Ectodermal cell (in vitro differentiated cells): ENCODE measurements around the gene SYT17.

ENCODE experiments used
- H3K27ac ChIP-seq: 2 replicates; pipeline ENCODE4 v1.7.0; 2013; ENCODE audit warnings: mild to moderate bottlenecking, low read depth, low read length; ENCODE audit not compliant: insufficient read depth, poor library complexity, severe bottlenecking
- H3K27me3 ChIP-seq: 2 replicates; pipeline ENCODE4 v1.7.0; 2013; ENCODE audit warnings: mild to moderate bottlenecking, low read length; ENCODE audit not compliant: insufficient read depth, control insufficient read depth, poor library complexity, severe bottlenecking
- H3K36me3 ChIP-seq: one replicate; pipeline ENCODE4 v1.7.0; 2013; ENCODE audit warnings: low read length; ENCODE audit not compliant: control insufficient read depth, insufficient read depth
- H3K4me1 ChIP-seq: one replicate; pipeline ENCODE4 v1.7.0; 2013; ENCODE audit warnings: low read length; ENCODE audit not compliant: control insufficient read depth, insufficient read depth
- H3K4me3 ChIP-seq: 2 replicates; pipeline ENCODE4 v1.7.0; 2013; ENCODE audit warnings: low read depth, low read length, control low read depth; ENCODE audit not compliant: insufficient read depth
- H3K9me3 ChIP-seq: 2 replicates; pipeline ENCODE4 v1.7.0; 2013; ENCODE audit warnings: mild to moderate bottlenecking, low read length, moderate library complexity; ENCODE audit not compliant: control insufficient read depth
- WGBS, 2 experiments: methylation state at CpG; one replicate each; pipeline ENCODE4 v1.1.7; 2013; ENCODE audit warnings: missing lambda C conversion rate in 2 of 2; 5-methylcytosine and 5-hydroxymethylcytosine counted together

The SYT17 gene

GRCh38 chr16:19138601-19139000, 29.4 kb upstream of the SYT17 start:
- 71 to 87% methylated on average over 4 of the region's 4 CpGs for WGBS, 2 experiments
- H3K9me3 ChIP-seq: no peaks in the 10 kb centered on the region

DNA sequence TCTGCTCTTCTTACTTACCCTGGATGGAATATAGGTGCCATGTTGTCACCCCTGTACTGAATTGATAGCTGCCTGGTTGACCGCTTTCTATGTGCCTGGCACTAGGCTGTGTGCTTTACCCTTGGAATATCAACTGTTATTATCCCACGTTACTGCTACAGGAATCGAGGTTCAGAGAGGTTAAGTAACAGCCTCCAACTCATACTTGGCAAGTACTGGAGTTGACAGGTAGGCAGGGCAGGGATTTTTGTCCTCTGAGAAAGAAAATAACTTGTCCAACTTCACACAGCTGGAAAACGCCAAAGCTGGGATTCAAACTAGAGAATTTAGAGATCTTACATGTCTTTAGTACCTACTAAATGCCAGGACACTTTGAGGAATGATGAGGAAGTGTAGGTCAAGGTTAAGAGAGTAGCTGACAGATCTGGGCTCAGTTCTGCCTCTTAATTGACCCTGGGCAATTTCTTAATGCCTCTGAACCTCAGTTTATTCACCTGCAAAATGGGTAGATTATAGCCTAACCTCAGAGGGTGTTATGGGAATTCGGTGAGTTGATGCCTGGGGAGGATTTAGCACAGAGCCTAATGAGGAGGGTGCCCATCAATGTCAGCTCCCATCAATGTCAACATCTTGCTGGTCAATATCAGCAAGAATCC, 28.5 kb upstream of the SYT17 start:
- 92 to 95% methylated on average over 5 of the region's 5 CpGs for WGBS, 2 experiments
- H3K27me3 ChIP-seq: no peaks in the 10 kb centered on the region
- no peak overlapping the region for H3K4me3 ChIP-seq
- peaks cover 10% of the 10 kb centered on the region for H3K4me1 ChIP-seq
- no peaks in the 10 kb centered on the region for H3K9me3 ChIP-seq
- no peaks in the 10 kb centered on the region for H3K36me3 ChIP-seq
- no peak overlapping the region for H3K27ac ChIP-seq

More at GRCh38 chr16:19138601-19139000, 29.4 kb upstream of the SYT17 start:
- peaks cover 10% of the 10 kb centered on the region for H3K4me1 ChIP-seq
- H3K27ac ChIP-seq: no peak overlapping the region
- no peaks in the 10 kb centered on the region for H3K36me3 ChIP-seq
- H3K4me3 ChIP-seq: no peak overlapping the region
- H3K27me3 ChIP-seq: no peaks in the 10 kb centered on the region

DNA sequence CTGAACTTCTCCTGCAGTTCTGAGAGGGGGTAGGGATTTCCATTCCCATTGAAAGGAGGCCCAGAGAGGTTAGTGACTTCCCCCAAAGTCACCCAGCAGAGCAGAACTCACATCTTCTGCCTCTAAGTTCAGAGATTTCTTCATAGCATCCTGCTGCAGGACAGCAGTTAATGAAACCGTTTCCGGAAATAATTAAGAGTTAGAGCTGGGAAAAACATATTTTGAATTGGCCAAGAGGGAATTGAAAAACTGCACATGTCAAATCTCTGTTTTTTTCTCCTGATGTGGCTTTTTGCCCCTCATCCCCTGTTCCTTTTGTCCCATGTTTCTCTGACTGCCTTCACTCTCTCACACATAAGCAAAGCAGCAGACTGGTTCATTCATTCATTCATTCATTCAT, 27.6 kb upstream of the SYT17 start:
- whole genome bisulfite sequencing, 2 experiments: 94 to 97% methylated on average over 2 of the region's 2 CpGs
- Histone ChIP-seq H3K27me3 (no peaks in the 10 kb centered on the region), H3K9me3 (no peaks in the 10 kb centered on the region), H3K4me3 (no peak overlapping the region), H3K36me3 (no peaks in the 10 kb centered on the region), H3K4me1 (peaks cover 10% of the 10 kb centered on the region), H3K27ac (no peak overlapping the region)

GRCh38 chr16:19142939-19143598, 25.0 kb upstream of the SYT17 start:
- Histone ChIP-seq H3K9me3 (no peaks in the 10 kb centered on the region), H3K4me3 (no peak overlapping the region), H3K27ac (no peak overlapping the region), H3K36me3 (no peaks in the 10 kb centered on the region), H3K27me3 (no peaks in the 10 kb centered on the region), H3K4me1 (no peaks in the 10 kb centered on the region)
- 93 to 95% methylated on average over 8 of the region's 8 CpGs for WGBS, 2 experiments

DNA sequence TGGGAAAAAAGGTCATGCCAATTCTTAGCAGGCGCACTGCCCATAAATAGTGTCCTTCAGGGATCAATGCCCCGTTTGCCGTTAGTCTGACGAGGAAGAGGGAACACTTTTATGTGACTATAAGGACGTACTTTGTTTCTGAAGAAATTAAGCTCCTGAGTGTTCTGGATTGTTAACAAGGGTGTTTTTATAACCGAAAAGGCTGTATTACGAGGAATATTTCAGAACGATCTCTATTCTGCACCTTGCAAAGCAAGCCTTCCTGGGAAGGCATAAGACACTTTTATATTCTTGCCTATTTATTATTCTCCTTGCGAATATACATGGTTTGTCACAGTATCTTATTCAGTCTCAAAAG, 24.5 kb upstream of the SYT17 start:
- Histone ChIP-seq H3K4me3 (no peak overlapping the region), H3K9me3 (no peaks in the 10 kb centered on the region), H3K27ac (no peak overlapping the region), H3K27me3 (no peaks in the 10 kb centered on the region), H3K36me3 (no peaks in the 10 kb centered on the region), H3K4me1 (no peaks in the 10 kb centered on the region)
- 94 to 95% methylated on average over 9 of the region's 9 CpGs for WGBS, 2 experiments

GRCh38 chr16:19145010-19145409, 23.0 kb upstream of the SYT17 start:
- Histone ChIP-seq H3K4me1 (no peaks in the 10 kb centered on the region), H3K4me3 (no peak overlapping the region), H3K36me3 (no peaks in the 10 kb centered on the region), H3K9me3 (no peaks in the 10 kb centered on the region), H3K27ac (no peak overlapping the region), H3K27me3 (no peaks in the 10 kb centered on the region)
- WGBS, 2 experiments: 91 to 100% methylated on average over 3 of the region's 3 CpGs

GRCh38 chr16:19147126-19147525, 20.9 kb upstream of the SYT17 start:
- 85 to 90% methylated on average over 4 of the region's 4 CpGs for WGBS, 2 experiments

DNA sequence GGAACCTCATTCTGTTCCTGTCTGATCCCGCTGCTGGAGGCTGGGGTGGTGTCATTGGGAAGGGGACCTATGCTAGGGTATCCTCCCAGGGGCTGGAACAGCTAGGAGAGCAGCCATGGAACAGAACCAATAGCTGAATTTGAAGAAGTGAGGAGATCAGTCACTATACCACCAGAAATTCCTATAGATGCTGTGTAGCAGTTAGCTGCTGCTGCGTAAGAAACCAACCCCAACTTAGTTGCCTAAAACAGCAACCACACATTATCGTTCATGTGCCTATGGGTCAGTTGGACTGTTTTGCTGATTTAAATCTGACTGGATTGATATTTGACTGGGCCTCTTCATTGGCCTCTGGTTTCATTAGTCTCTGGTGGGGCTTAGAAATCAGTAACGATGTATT, 20.4 kb upstream of the SYT17 start:
- 95% methylated on average over 3 of the region's 4 CpGs for WGBS, 2 experiments
- Histone ChIP-seq H3K36me3 (no peaks in the 10 kb centered on the region), H3K27me3 (no peaks in the 10 kb centered on the region), H3K9me3 (no peaks in the 10 kb centered on the region), H3K4me3 (no peak overlapping the region), H3K4me1 (no peaks in the 10 kb centered on the region), H3K27ac (no peak overlapping the region)

More at GRCh38 chr16:19147126-19147525, 20.9 kb upstream of the SYT17 start:
- H3K9me3 ChIP-seq: no peaks in the 10 kb centered on the region
- no peak overlapping the region for H3K4me3 ChIP-seq
- no peaks in the 10 kb centered on the region for H3K27me3 ChIP-seq
- no peaks in the 10 kb centered on the region for H3K4me1 ChIP-seq
- no peak overlapping the region for H3K27ac ChIP-seq
- no peaks in the 10 kb centered on the region for H3K36me3 ChIP-seq

- WGBS, 2 experiments: 86 to 91% methylated on average over 5 of the region's 5 CpGs
- Histone ChIP-seq H3K27me3 (no peaks in the 10 kb centered on the region), H3K4me1 (no peaks in the 10 kb centered on the region), H3K27ac (no peak overlapping the region), H3K9me3 (no peaks in the 10 kb centered on the region), H3K4me3 (no peak overlapping the region), H3K36me3 (no peaks in the 10 kb centered on the region)
Measured at GRCh38 chr16:19148189-19148588, 19.9 kb upstream of the SYT17 start.

GRCh38 chr16:19151310-19151709, 16.7 kb upstream of the SYT17 start:
- Histone ChIP-seq H3K36me3 (no peaks in the 10 kb centered on the region), H3K27ac (no peak overlapping the region), H3K4me3 (no peak overlapping the region), H3K9me3 (no peaks in the 10 kb centered on the region), H3K27me3 (no peaks in the 10 kb centered on the region), H3K4me1 (no peaks in the 10 kb centered on the region)
- WGBS, 2 experiments: 80 to 82% methylated on average over 2 of the region's 2 CpGs
